HepG2 (cell line): ENCODE data around the gene HELZ. TPM values are rescaled to one million over a fixed set of nuclear protein-coding genes. Genes with fewer than 3 reads are reported as not detected.
A peak's percentile ranks its signal among the peaks of the same experiment; 100 is the strongest.

Experiments
- GATAD2A ChIP-seq: IDR thresholded peaks from 2 replicates; pipeline ENCODE4 v1.6.1; 2016
- KDM1A ChIP-seq: IDR thresholded peaks from 2 replicates; pipeline ENCODE4 v1.6.1; 2016; ENCODE audit warnings: missing compliant biosample characterization
- KMT2B ChIP-seq: IDR thresholded peaks from 2 replicates; pipeline ENCODE4 v1.6.1; 2016; ENCODE audit warnings: missing genetic modification reagents, missing compliant biosample characterization
- NCOA5 ChIP-seq: sonication (generic); formaldehyde crosslinking; IDR thresholded peaks from 2 replicates; pipeline ENCODE4 v1.4.0; 2020; ENCODE audit warnings: missing genetic modification reagents
- PRMT3 ChIP-seq: sonication (generic); formaldehyde crosslinking; IDR thresholded peaks from 2 replicates; pipeline ENCODE4 v1.8.1; 2022; ENCODE audit warnings: low read depth, mild to moderate bottlenecking, moderate library complexity, missing genetic modification reagents, borderline replicate concordance
- SNAPC2 ChIP-seq: sonication (generic); formaldehyde crosslinking; IDR thresholded peaks from 2 replicates; pipeline ENCODE4 v1.8.1; 2022; ENCODE audit warnings: mild to moderate bottlenecking, missing genetic modification reagents
- SYNCRIP ChIP-seq: fragments of 200-400 bp; formaldehyde crosslinking; IDR thresholded peaks from 2 replicates; pipeline ENCODE4 v1.6.1; 2018; ENCODE audit warnings: mild to moderate bottlenecking, low read depth, low read length; ENCODE audit not compliant: insufficient read depth
- ZC3H13 ChIP-seq: sonication (generic); formaldehyde crosslinking; IDR thresholded peaks from 2 replicates; pipeline ENCODE4 v1.8.1; 2023; ENCODE audit warnings: mild to moderate bottlenecking, missing genetic modification reagents, moderate library complexity
- ZNF367 ChIP-seq: sonication (generic); formaldehyde crosslinking; IDR thresholded peaks from 2 replicates; pipeline ENCODE4 v1.4.0; 2020; ENCODE audit warnings: missing genetic modification reagents, borderline replicate concordance
- ZNF788 ChIP-seq: sonication (generic); formaldehyde crosslinking; IDR thresholded peaks from 2 replicates; pipeline ENCODE4 v1.5.0; 2020; ENCODE audit warnings: mild to moderate bottlenecking, missing genetic modification reagents, borderline replicate concordance
- ZNF878 ChIP-seq: sonication (generic); formaldehyde crosslinking; IDR thresholded peaks from 2 replicates; pipeline ENCODE4 v1.8.1; 2023; ENCODE audit warnings: mild to moderate bottlenecking, missing genetic modification reagents, moderate library complexity
- polyA plus RNA-seq, 8 experiments: library from polyadenylated mRNA; depleted of rRNA in 3 of 8; stranded (reverse) in 7 of 8; unstranded in 1 of 8; fragments of >200 nt; fragmentation: Illumina TruSeq in 4 of 8; extraction: Trizol in 4 of 8; gene quantifications; 2 replicates each; pipeline versions ENCODE4 v1.2.1 to v1.2.3, GENCODE V29; 2011 to 2016; ENCODE audit warnings: low read depth in 4 of 8, missing spikeins in 1 of 8, mixed read lengths in 1 of 8; ENCODE audit not compliant: insufficient read depth in 1 of 8
- total RNA-seq, 5 experiments: library from RNA; depleted of rRNA; stranded (reverse); fragments of >200 nt; fragmentation: Illumina TruSeq; extraction: Trizol; gene quantifications; 2 replicates each; pipeline ENCODE4 v1.2.3, GENCODE V29; 2016; ENCODE audit warnings: low read depth in 1 of 5
- TF ChIP-seq, protein P1 (sequence below): sonication (generic); formaldehyde crosslinking; IDR thresholded peaks from 2 replicates; pipeline ENCODE4 v1.8.1; 2023; ENCODE audit warnings: missing genetic modification reagents, inconsistent platforms, borderline replicate concordance
- TF ChIP-seq, protein P2 (sequence below): IDR thresholded peaks from 2 replicates; pipeline ENCODE4 v1.6.1; 2012; ENCODE audit warnings: low read depth, low read length, improper control_type of control experiment
- TF ChIP-seq, protein P3 (sequence below): sonication (generic); formaldehyde crosslinking; IDR thresholded peaks from 2 replicates; pipeline ENCODE4 v1.4.0; 2020; ENCODE audit warnings: low read depth, missing genetic modification reagents
- TF ChIP-seq, protein P4 (sequence below): sonication (generic); formaldehyde crosslinking; IDR thresholded peaks from 2 replicates; pipeline ENCODE4 v1.5.1; 2020; ENCODE audit warnings: mild to moderate bottlenecking, missing genetic modification reagents
- TF ChIP-seq, protein P5 (sequence below): sonication (generic); formaldehyde crosslinking; IDR thresholded peaks from 2 replicates; pipeline ENCODE4 v1.5.1; 2020; ENCODE audit warnings: missing genetic modification reagents, mild to moderate bottlenecking, borderline replicate concordance

HELZ gene
- total and polyA plus RNA-seq, 2 of the 13 experiments (the other 11 are each of a cell fraction or from before 2014, with no cell fraction given) = 35.3 to 52.4 TPM

DNA sequence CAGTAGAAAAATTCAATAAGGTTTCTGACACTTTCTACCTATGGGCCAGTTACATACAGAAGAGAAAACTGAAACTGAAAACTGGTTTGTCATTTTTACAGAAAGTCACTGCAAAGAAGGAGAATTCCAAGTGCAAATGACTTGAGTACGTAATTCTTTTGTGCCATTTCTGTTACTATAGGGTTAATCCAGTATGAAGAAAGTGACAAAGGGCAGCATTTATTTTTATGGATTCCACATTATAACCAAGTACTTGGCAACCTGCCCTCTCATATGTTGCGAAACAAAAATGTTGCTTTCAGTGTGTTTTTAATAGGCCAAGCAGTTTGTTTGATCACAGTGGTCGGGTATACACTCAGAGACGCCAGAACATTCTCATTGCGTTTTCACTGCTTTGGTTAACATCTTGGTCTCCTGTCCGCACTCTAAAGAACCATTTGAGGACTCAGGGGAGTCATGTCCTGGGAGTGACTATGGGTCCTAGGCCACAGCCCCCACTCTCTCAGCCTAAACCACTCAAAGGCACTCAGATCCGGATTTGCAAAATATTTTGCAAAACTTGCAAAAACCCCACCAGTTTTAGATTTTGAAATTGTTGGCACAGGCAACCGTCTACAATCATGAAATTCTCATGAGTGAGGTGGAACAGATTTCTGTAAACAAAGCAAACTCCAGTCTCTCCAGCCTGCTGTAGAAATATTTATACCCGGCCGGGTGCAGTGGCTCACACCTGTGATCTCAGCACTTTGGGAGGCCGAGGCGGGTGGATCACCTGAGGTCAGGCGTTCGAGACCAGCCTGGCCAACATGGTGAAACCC, 15.4 kb upstream of the HELZ start (continued):
- TF ChIP-seq, protein P1, sequence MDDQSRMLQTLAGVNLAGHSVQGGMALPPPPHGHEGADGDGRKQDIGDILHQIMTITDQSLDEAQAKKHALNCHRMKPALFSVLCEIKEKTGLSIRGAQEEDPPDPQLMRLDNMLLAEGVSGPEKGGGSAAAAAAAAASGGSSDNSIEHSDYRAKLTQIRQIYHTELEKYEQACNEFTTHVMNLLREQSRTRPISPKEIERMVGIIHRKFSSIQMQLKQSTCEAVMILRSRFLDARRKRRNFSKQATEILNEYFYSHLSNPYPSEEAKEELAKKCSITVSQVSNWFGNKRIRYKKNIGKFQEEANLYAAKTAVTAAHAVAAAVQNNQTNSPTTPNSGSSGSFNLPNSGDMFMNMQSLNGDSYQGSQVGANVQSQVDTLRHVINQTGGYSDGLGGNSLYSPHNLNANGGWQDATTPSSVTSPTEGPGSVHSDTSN (CRISPR knock-in tag) = no peak
- TF ChIP-seq KMT2B (CRISPR knock-in tag) (no peak), SYNCRIP (no peak), ZNF788 (CRISPR knock-in tag) (no peak), KDM1A (CRISPR knock-in tag) (no peak), NCOA5 (CRISPR knock-in tag) (no peak), ZNF878 (CRISPR knock-in tag) (0 out of 2 replicates have a peak, but pooled peaks have one; percentile 33), SNAPC2 (CRISPR knock-in tag) (no peak), ZC3H13 (no peak), GATAD2A (peak; percentile 27; the same call in 1 of the 2 replicates), ZNF367 (CRISPR knock-in tag) (no peak), PRMT3 (CRISPR knock-in tag) (no peak)
- TF ChIP-seq, protein P2, sequence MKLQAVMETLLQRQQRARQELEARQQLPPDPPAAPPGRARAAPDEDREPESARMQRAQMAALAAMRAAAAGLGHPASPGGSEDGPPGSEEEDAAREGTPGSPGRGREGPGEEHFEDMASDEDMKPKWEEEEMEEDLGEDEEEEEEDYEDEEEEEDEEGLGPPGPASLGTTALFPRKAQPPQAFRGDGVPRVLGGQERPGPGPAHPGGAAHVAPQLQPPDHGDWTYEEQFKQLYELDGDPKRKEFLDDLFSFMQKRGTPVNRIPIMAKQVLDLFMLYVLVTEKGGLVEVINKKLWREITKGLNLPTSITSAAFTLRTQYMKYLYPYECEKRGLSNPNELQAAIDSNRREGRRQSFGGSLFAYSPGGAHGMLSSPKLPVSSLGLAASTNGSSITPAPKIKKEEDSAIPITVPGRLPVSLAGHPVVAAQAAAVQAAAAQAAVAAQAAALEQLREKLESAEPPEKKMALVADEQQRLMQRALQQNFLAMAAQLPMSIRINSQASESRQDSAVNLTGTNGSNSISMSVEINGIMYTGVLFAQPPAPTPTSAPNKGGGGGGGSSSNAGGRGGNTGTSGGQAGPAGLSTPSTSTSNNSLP = peak; percentile 79
- TF ChIP-seq, protein P3, sequence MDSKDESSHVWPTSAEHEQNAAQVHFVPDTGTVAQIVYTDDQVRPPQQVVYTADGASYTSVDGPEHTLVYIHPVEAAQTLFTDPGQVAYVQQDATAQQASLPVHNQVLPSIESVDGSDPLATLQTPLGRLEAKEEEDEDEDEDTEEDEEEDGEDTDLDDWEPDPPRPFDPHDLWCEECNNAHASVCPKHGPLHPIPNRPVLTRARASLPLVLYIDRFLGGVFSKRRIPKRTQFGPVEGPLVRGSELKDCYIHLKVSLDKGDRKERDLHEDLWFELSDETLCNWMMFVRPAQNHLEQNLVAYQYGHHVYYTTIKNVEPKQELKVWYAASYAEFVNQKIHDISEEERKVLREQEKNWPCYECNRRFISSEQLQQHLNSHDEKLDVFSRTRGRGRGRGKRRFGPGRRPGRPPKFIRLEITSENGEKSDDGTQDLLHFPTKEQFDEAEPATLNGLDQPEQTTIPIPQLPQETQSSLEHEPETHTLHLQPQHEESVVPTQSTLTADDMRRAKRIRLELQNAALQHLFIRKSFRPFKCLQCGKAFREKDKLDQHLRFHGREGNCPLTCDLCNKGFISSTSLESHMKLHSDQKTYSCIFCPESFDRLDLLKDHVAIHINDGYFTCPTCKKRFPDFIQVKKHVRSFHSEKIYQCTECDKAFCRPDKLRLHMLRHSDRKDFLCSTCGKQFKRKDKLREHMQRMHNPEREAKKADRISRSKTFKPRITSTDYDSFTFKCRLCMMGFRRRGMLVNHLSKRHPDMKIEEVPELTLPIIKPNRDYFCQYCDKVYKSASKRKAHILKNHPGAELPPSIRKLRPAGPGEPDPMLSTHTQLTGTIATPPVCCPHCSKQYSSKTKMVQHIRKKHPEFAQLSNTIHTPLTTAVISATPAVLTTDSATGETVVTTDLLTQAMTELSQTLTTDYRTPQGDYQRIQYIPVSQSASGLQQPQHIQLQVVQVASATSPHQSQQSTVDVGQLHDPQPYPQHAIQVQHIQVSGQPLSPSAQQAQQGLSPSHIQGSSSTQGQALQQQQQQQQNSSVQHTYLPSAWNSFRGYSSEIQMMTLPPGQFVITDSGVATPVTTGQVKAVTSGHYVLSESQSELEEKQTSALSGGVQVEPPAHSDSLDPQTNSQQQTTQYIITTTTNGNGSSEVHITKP (CRISPR knock-in tag) = no peak
- TF ChIP-seq, protein P4, sequence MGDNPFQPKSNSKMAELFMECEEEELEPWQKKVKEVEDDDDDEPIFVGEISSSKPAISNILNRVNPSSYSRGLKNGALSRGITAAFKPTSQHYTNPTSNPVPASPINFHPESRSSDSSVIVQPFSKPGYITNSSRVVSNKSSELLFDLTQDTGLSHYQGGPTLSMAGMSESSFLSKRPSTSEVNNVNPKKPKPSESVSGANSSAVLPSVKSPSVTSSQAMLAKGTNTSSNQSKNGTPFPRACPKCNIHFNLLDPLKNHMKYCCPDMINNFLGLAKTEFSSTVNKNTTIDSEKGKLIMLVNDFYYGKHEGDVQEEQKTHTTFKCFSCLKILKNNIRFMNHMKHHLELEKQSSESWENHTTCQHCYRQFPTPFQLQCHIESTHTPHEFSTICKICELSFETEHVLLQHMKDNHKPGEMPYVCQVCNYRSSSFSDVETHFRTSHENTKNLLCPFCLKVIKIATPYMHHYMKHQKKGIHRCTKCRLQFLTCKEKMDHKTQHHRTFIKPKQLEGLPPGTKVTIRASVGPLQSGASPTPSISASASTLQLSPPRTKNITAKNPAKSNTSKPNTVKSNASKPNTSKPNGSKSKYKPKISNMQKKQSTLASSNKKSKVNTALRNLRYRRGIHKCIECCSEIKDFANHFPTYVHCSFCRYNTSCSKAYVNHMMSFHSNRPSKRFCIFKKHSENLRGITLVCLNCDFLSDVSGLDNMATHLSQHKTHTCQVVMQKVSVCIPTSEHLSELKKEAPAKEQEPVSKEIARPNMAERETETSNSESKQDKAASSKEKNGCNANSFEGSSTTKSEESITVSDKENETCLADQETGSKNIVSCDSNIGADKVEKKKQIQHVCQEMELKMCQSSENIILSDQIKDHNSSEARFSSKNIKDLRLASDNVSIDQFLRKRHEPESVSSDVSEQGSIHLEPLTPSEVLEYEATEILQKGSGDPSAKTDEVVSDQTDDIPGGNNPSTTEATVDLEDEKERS (CRISPR knock-in tag) = no peak
- TF ChIP-seq, protein P5, sequence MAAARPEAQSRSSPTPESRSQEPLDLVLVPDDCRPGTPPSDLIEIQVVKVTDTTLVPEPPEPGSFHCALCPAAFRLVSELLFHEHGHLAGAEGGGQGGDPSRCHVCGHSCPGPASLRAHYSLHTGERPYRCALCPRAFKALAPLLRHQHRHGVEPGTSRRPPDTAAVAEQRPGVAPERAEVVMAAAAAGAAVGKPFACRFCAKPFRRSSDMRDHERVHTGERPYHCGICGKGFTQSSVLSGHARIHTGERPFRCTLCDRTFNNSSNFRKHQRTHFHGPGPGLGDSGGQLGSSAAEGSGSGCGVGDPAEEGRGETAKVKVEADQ = 0 out of 2 replicates have a peak, but pooled peaks have one; percentile 42
